HG02973 (cell line): ENCODE results near the gene CDKN2C.
"Not testable (repeated sequence)": the region's sequence is repeated elsewhere in the genome, so short reads cannot be mapped to it uniquely, and the experiment has no call there.

Experiments used
- ATAC-seq: cut with Tn5 transposase; IDR thresholded peaks from one replicate; pipeline ENCODE4 v1.9.1; 2021; ENCODE audit warnings: moderate library complexity; ENCODE audit not compliant: unreplicated experiment

CDKN2C gene

GRCh38 chr1:50969611-50970508 is at the start of gene CDKN2C:
TSS of gene CDKN2C (plus strand) at chr1:50970245. CDS start at chr1:50970369, 124 bp downstream.
- ATAC-seq: peak; percentile 24

GRCh38 chr1:50920409-50920808 is 49.6 kb upstream of the CDKN2C start:
- ATAC-seq: no peak

- ATAC-seq: no peak
These were observed 49.0 kb upstream of the CDKN2C start for GRCh38 chr1:50921029-50921428.

GRCh38 chr1:50923564-50923963 is 46.5 kb upstream of the CDKN2C start:
- no peak for ATAC-seq

GRCh38 chr1:50929376-50929958 is 40.6 kb upstream of the CDKN2C start:
- no peak for ATAC-seq

- peak; percentile 77 for ATAC-seq
These were observed 39.9 kb upstream of the CDKN2C start for GRCh38 chr1:50930193-50930592.

GRCh38 chr1:50930965-50931737 is 38.9 kb upstream of the CDKN2C start:
- ATAC-seq: no peak

GRCh38 chr1:50932043-50932442 is 38.0 kb upstream of the CDKN2C start:
- not testable (repeated sequence) for ATAC-seq

- ATAC-seq: not testable (repeated sequence)
These were observed 36.3 kb upstream of the CDKN2C start for GRCh38 chr1:50933770-50934169.

- no peak for ATAC-seq
These were observed 35.2 kb upstream of the CDKN2C start for GRCh38 chr1:50934838-50935237.

GRCh38 chr1:50935276-50935675 is 34.8 kb upstream of the CDKN2C start:
- not testable (repeated sequence) for ATAC-seq

GRCh38 chr1:50936321-50936720 is 33.7 kb upstream of the CDKN2C start:
- ATAC-seq: no peak

- ATAC-seq: no peak
These were observed 29.8 kb upstream of the CDKN2C start for GRCh38 chr1:50940291-50940690.

GRCh38 chr1:50942334-50942733 is 27.7 kb upstream of the CDKN2C start:
- no peak for ATAC-seq

GRCh38 chr1:50949286-50949982 is 20.6 kb upstream of the CDKN2C start:
- no peak for ATAC-seq

GRCh38 chr1:50950396-50950795 is 19.6 kb upstream of the CDKN2C start:
- ATAC-seq: no peak

GRCh38 chr1:50952566-50952965 is 17.5 kb upstream of the CDKN2C start:
- ATAC-seq: not testable (repeated sequence)

GRCh38 chr1:50955116-50955515 is 14.9 kb upstream of the CDKN2C start:
- no peak for ATAC-seq

GRCh38 chr1:50959303-50959912 is 10.6 kb upstream of the CDKN2C start:
- peak; percentile 3 for ATAC-seq
